ENCODE results near the gene ATP11C. TPM values are rescaled to one million over a fixed set of nuclear protein-coding genes. Genes with fewer than 3 reads are reported as not detected.
"Not testable (repeated sequence)": the region's sequence is repeated elsewhere in the genome, so short reads cannot be mapped to it uniquely, and the experiment has no call there.

ATP11C gene
- total RNA-seq, 4 donors from 2014 or later, result 3.6 to 8.6 (median 7.0) TPM

DNA sequence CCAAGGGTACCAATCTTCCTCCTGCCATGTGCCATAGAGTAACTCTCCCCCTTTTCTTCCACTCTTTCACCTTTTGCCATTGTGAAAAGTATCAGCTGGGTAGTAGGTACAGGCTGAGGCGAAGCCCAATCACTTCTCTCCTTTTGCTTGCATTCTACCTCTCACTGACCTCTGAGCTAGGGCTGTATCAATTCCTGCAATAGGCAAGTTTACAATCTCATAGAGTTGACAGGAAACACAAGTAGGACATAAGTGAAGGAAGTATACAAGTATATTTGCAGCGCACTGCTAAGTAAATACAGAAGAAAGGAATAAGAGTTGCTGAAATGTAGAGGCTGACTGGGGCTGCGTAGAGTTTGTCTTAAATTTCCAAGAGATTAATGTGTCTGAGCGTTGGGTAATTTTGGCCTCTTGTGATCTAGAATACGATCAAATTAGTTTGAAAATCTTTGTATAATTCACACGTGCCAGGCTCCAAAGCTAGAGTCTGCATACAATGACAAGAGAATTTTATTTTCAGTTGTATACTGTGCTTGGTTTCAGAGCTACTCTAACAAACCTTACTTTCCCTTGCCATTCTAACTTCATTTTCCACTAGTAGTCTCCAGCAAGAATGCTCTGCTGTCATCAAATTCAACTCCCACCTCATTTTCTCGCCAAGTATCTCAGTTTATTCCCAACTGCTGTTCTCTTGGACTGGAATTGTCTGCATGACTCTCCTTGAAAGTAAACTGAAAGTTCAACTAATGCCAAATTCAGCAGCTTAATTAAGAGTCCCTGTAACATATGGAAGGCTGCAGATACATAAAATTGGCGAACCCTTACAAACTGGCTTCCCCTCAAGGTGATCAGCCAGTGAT, 90.3 kb downstream of the ATP11C start:
- no peaks in the 10 kb centered on the region for H3K9me3 ChIP-seq
- ATAC-seq (no peak), DNase-seq (no peak)
- no peaks in the 10 kb centered on the region for H3K4me1 ChIP-seq
- no peaks in the 10 kb centered on the region for H3K27me3 ChIP-seq
- H3K27ac ChIP-seq, result no peak overlapping the region
- no peak overlapping the region for H3K4me3 ChIP-seq
- TF ChIP-seq, protein P1, sequence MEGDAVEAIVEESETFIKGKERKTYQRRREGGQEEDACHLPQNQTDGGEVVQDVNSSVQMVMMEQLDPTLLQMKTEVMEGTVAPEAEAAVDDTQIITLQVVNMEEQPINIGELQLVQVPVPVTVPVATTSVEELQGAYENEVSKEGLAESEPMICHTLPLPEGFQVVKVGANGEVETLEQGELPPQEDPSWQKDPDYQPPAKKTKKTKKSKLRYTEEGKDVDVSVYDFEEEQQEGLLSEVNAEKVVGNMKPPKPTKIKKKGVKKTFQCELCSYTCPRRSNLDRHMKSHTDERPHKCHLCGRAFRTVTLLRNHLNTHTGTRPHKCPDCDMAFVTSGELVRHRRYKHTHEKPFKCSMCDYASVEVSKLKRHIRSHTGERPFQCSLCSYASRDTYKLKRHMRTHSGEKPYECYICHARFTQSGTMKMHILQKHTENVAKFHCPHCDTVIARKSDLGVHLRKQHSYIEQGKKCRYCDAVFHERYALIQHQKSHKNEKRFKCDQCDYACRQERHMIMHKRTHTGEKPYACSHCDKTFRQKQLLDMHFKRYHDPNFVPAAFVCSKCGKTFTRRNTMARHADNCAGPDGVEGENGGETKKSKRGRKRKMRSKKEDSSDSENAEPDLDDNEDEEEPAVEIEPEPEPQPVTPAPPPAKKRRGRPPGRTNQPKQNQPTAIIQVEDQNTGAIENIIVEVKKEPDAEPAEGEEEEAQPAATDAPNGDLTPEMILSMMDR (IDR thresholded peaks at IDR 0.05 in 4 of 5, conservative IDR thresholded peaks at IDR 0.05 in 1 of 5), result no peak
- no peak for TF ChIP-seq POLR2A (IDR thresholded peaks at IDR 0.05)
- in situ Hi-C loops (cut with MboI; ENCODE audit: low sequenced_read_pairs in 4 of 4) (no loop called here), intact Hi-C loops (cut with DNase I; ENCODE audit: low total_unique reads) (no loop called here)
- no peaks in the 10 kb centered on the region for H3K36me3 ChIP-seq

DNA sequence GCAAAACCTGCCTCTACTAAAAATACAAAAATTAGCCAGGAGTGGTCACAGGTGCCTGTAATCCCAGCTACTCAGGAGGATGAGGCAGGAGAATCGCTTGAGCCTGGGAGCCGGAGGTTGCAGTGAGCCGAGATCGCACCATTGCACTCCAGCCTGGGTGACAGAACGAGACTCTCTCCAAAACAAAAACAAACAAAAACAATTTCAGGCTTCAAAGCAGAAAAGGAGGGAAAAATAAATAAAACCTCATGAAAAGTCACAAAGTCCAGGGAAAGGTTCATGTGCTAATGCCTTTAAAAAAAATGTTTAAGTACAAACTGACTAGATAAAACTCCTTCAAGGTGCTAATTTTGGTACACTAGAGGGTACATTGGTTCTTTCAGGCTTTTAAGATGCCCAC, 96.5 kb downstream of the ATP11C start:
- H3K27me3 ChIP-seq; H3K36me3 ChIP-seq; H3K4me3 ChIP-seq; ATAC-seq; H3K4me1 ChIP-seq; H3K27ac ChIP-seq; DNase-seq; in situ Hi-C loops (cut with MboI; ENCODE audit: low sequenced_read_pairs in 4 of 4); H3K9me3 ChIP-seq: not testable (repeated sequence)
- intact Hi-C loops (cut with DNase I; ENCODE audit: low total_unique reads), result loop anchor here (10.0 kb wide), 1 partner anchor 98 kb away; the partner anchor contains the start of gene ATP11C

DNA sequence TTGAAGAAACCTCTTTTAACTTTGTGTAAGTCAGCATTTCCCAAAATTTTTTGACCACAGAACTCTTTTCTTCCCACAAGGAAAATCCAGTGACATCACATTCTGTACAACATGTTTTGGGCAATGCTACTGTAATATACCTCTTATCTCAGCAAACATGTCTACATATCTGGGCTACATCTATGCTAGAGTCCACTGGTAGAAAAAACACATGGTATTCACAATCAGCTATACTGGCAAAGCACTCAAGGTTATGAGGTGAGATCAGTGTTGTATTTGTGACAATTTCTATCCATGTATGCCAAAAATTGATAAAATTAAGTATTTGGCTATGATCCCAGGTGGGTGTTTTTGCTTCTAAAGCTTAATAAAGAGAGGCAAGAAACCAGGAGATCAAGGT, 98.0 kb downstream of the ATP11C start:
- in situ Hi-C loops (cut with MboI; ENCODE audit: low sequenced_read_pairs in 4 of 4) (no loop called here), intact Hi-C loops (cut with DNase I; ENCODE audit: low total_unique reads) (loop anchor here (10.0 kb wide), 1 partner anchor 100 kb away; the partner anchor contains the start of gene ATP11C)
- no peaks in the 10 kb centered on the region for H3K27me3 ChIP-seq
- no peaks in the 10 kb centered on the region for H3K9me3 ChIP-seq
- no peak for DNase-seq
- TF ChIP-seq, protein P1 (IDR thresholded peaks at IDR 0.05 in 4 of 5, conservative IDR thresholded peaks at IDR 0.05 in 1 of 5), result no peak
- TF ChIP-seq POLR2A (IDR thresholded peaks at IDR 0.05), result no peak
- H3K4me3 ChIP-seq, result no peak overlapping the region
- no peaks in the 10 kb centered on the region for H3K36me3 ChIP-seq
- ATAC-seq, result no peak
- peaks cover 4 to 5% of the 10 kb centered on the region in 2 donors for H3K4me1 ChIP-seq
- no peak overlapping the region for H3K27ac ChIP-seq

DNA sequence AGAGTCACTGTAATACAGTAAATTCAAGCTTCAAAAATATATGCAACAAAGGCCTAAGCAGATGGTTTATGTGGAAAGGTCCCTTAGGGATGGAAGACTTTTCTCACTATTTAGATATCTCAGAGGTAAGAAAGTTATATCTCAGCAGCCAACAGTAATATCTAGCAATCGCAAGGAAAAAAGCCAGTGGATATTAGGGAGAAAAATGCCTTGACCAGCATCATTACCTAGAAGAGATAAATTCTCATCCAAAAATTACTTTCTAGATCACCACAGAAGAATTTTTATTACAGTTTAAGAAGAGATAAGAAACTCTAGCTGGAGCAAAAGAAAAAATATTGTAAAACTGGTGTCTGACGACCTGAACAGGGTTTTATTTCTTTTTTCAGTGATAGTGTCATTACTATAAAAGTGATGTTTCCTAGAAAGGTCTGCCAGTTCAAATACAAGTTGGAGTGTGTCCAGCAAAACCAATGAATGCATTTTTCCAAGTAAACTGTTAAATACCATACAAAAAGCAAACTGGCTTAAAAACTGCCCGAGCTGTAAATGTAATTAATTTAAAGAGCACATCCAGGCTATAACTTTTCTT, 100.0 kb downstream of the ATP11C start:
- TF ChIP-seq, protein P1 (IDR thresholded peaks at IDR 0.05 in 4 of 5, conservative IDR thresholded peaks at IDR 0.05 in 1 of 5), result no peak
- TF ChIP-seq POLR2A (IDR thresholded peaks at IDR 0.05), result no peak
- Histone ChIP-seq H3K27me3 (no peaks in the 10 kb centered on the region), H3K36me3 (no peaks in the 10 kb centered on the region), H3K4me1 (peaks cover 4 to 5% of the 10 kb centered on the region in 2 donors), H3K4me3 (no peak overlapping the region), H3K27ac (no peak overlapping the region), H3K9me3 (no peaks in the 10 kb centered on the region)
- ATAC-seq (no peak), DNase-seq (no peak)
- intact Hi-C loops (cut with DNase I; ENCODE audit: low total_unique reads), result loop anchor here (10.0 kb wide), 1 partner anchor 102 kb away; the partner anchor contains the start of gene ATP11C
- in situ Hi-C loops (cut with MboI; ENCODE audit: low sequenced_read_pairs in 4 of 4), result no loop called here
